HEK293 (cell line): Measurements from ENCODE around the gene MMP11.

Source experiments
- CTCF ChIA-PET: fragments of 350-600 bp; formaldehyde crosslinking; extraction: SDS; loops from one replicate; lab custom pipeline; 2021; ENCODE audit warnings: antibody characterized with exemption; lab: Yijun Ruan, JAX
- POLR2A ChIA-PET: fragments of 300-600 bp; formaldehyde crosslinking; extraction: SDS; loops from one replicate; lab custom pipeline; 2020; ENCODE audit warnings: antibody characterized with exemption, inconsistent platforms; lab: Yijun Ruan, JAX
- H3K27ac ChIP-seq: fragments of 200-500 bp; sonication (Bioruptor generic); 2 replicates; pipeline ENCODE4 v1.5.1; 2014; ENCODE audit warnings: low read depth, low read length, control low read depth, inconsistent platforms; ENCODE audit errors: extremely low read depth
- H3K36me3 ChIP-seq, 2 experiments: fragments of 200-500 bp in 1 of 2; sonication (Bioruptor generic) in 1 of 2; 1 replicate in 1 of 2; 2 replicates in 1 of 2; pipeline ENCODE4 v1.5.1; 2014 to 2017; ENCODE audit warnings: inconsistent platforms in 2 of 2, low read length in 2 of 2; ENCODE audit not compliant: control insufficient read depth in 2 of 2, insufficient read depth in 1 of 2
- H3K4me1 ChIP-seq: fragments of 200-500 bp; sonication (Bioruptor generic); 2 replicates; pipeline ENCODE4 v1.5.1; 2014; ENCODE audit warnings: mild to moderate bottlenecking, low read length, inconsistent platforms; ENCODE audit not compliant: control insufficient read depth, insufficient read depth
- H3K4me3 ChIP-seq: 2 replicates; pipeline ENCODE4 v1.5.1; 2011; ENCODE audit warnings: low read depth, mild to moderate bottlenecking, control low read depth, low read length, moderate library complexity
- H3K9me3 ChIP-seq: fragments of 200-500 bp; sonication (Bioruptor generic); 2 replicates; pipeline ENCODE4 v1.5.1; 2014; ENCODE audit warnings: low read depth, low read length, inconsistent platforms; ENCODE audit not compliant: control insufficient read depth, insufficient read depth
- FEZF1 ChIP-seq: fragments of 450-650 bp; formaldehyde crosslinking; IDR thresholded peaks from 2 replicates; pipeline ENCODE4 v1.5.1; 2016; ENCODE audit warnings: missing biosample characterization, missing genetic modification characterization
- GLI4 ChIP-seq: fragments of 450-650 bp; formaldehyde crosslinking; IDR thresholded peaks from 2 replicates; pipeline ENCODE4 v1.5.1; 2016; ENCODE audit warnings: missing biosample characterization, missing genetic modification characterization
- IKZF3 ChIP-seq: fragments of 450-650 bp; IDR thresholded peaks from 2 replicates; pipeline ENCODE4 v1.5.0; 2018; ENCODE audit warnings: missing biosample characterization, mild to moderate bottlenecking, missing genetic modification characterization, moderate library complexity
- KLF10 ChIP-seq: fragments of 450-650 bp; IDR thresholded peaks from 2 replicates; pipeline ENCODE4 v1.5.1; 2018; ENCODE audit warnings: missing biosample characterization, mild to moderate bottlenecking, missing genetic modification characterization
- KLF8 ChIP-seq: fragments of 450-650 bp; formaldehyde crosslinking; IDR thresholded peaks from 2 replicates; pipeline ENCODE4 v1.5.1; 2016; ENCODE audit warnings: missing biosample characterization, missing genetic modification characterization
- MEIS1 ChIP-seq: sonication (generic); formaldehyde crosslinking; IDR thresholded peaks from 2 replicates; pipeline ENCODE4 v1.8.1; 2022; ENCODE audit warnings: missing genetic modification reagents, mild to moderate bottlenecking, borderline replicate concordance
- OSR2 ChIP-seq: fragments of 450-650 bp; formaldehyde crosslinking; IDR thresholded peaks from 2 replicates; pipeline ENCODE4 v1.5.1; 2016; ENCODE audit warnings: missing biosample characterization, missing genetic modification characterization
- SP3 ChIP-seq: fragments of 450-650 bp; formaldehyde crosslinking; IDR thresholded peaks from 2 replicates; pipeline ENCODE4 v1.5.1; 2016; ENCODE audit warnings: missing biosample characterization, missing genetic modification characterization
- TCF7L2 ChIP-seq: IDR thresholded peaks from 2 replicates; pipeline ENCODE4 v1.6.1; 2011; ENCODE audit warnings: low read depth, mild to moderate bottlenecking, inconsistent platforms, low read length, moderate library complexity, borderline replicate concordance
- ZNF10 ChIP-seq: fragments of 450-650 bp; formaldehyde crosslinking; IDR thresholded peaks from 2 replicates; pipeline ENCODE4 v1.5.1; 2017; ENCODE audit warnings: missing biosample characterization, missing genetic modification characterization
- ZNF157 ChIP-seq: fragments of 450-650 bp; formaldehyde crosslinking; IDR thresholded peaks from 2 replicates; pipeline ENCODE4 v1.5.1; 2016; ENCODE audit warnings: missing biosample characterization, missing genetic modification characterization
- ZNF169 ChIP-seq: fragments of 450-650 bp; formaldehyde crosslinking; IDR thresholded peaks from 2 replicates; pipeline ENCODE4 v1.5.1; 2016; ENCODE audit warnings: missing biosample characterization, missing genetic modification characterization
- ZNF184 ChIP-seq: fragments of 450-650 bp; IDR thresholded peaks from 2 replicates; pipeline ENCODE4 v1.5.1; 2018; ENCODE audit warnings: missing biosample characterization, mild to moderate bottlenecking, missing genetic modification characterization
- ZNF214 ChIP-seq: fragments of 450-650 bp; formaldehyde crosslinking; IDR thresholded peaks from 2 replicates; pipeline ENCODE4 v1.5.1; 2017; ENCODE audit warnings: missing biosample characterization, mild to moderate bottlenecking, missing genetic modification characterization, borderline replicate concordance
- ZNF274 ChIP-seq, 2 experiments: fragments of 200-500 bp in 1 of 2; fragments of 450-650 bp in 1 of 2; sonication (Bioruptor generic) in 1 of 2; formaldehyde crosslinking in 1 of 2; IDR thresholded peaks; 2 replicates each; pipeline versions ENCODE4 v1.5.1 to v1.6.1; 2014 to 2016; ENCODE audit warnings: borderline replicate concordance in 1 of 2, inconsistent platforms in 1 of 2, low read length in 1 of 2, missing biosample characterization in 1 of 2, missing genetic modification characterization in 1 of 2
- ZNF302 ChIP-seq: fragments of 450-650 bp; formaldehyde crosslinking; IDR thresholded peaks from 2 replicates; pipeline ENCODE4 v1.5.1; 2016; ENCODE audit warnings: missing biosample characterization, missing genetic modification characterization, low read depth
- ZNF394 ChIP-seq: fragments of 450-650 bp; formaldehyde crosslinking; IDR thresholded peaks from 2 replicates; pipeline ENCODE4 v1.5.1; 2016; ENCODE audit warnings: missing biosample characterization, missing genetic modification characterization, mild to moderate bottlenecking, moderate library complexity, borderline replicate concordance
- ZNF514 ChIP-seq: fragments of 450-650 bp; formaldehyde crosslinking; IDR thresholded peaks from 2 replicates; pipeline ENCODE4 v1.5.1; 2016; ENCODE audit warnings: missing biosample characterization, missing genetic modification characterization
- ZNF585B ChIP-seq: fragments of 450-650 bp; formaldehyde crosslinking; IDR thresholded peaks from 2 replicates; pipeline ENCODE4 v1.5.1; 2016; ENCODE audit warnings: missing biosample characterization, missing genetic modification characterization
- ZNF610 ChIP-seq: fragments of 450-650 bp; formaldehyde crosslinking; IDR thresholded peaks from 2 replicates; pipeline ENCODE4 v1.5.1; 2016; ENCODE audit warnings: missing biosample characterization, missing genetic modification characterization, borderline replicate concordance
- ZNF660 ChIP-seq: fragments of 450-650 bp; IDR thresholded peaks from 2 replicates; pipeline ENCODE4 v1.5.1; 2018; ENCODE audit warnings: missing biosample characterization, mild to moderate bottlenecking, missing genetic modification characterization
- ZNF664 ChIP-seq: fragments of 450-650 bp; formaldehyde crosslinking; IDR thresholded peaks from 2 replicates; pipeline ENCODE4 v1.5.1; 2016; ENCODE audit warnings: missing biosample characterization, missing genetic modification characterization
- ZSCAN16 ChIP-seq: fragments of 450-650 bp; formaldehyde crosslinking; IDR thresholded peaks from 2 replicates; pipeline ENCODE4 v1.5.1; 2016; ENCODE audit warnings: missing biosample characterization, missing genetic modification characterization
- TF ChIP-seq, protein P1 (sequence below): fragments of 450-650 bp; formaldehyde crosslinking; IDR thresholded peaks from 2 replicates; pipeline ENCODE4 v1.5.1; 2016; ENCODE audit warnings: missing biosample characterization, missing genetic modification characterization
- TF ChIP-seq, protein P2 (sequence below): fragments of 450-650 bp; formaldehyde crosslinking; IDR thresholded peaks from 2 replicates; pipeline ENCODE4 v1.5.1; 2016; ENCODE audit warnings: missing biosample characterization, missing genetic modification characterization
- TF ChIP-seq, protein P3 (sequence below): fragments of 450-650 bp; formaldehyde crosslinking; conservative IDR thresholded peaks from 2 replicates; pipeline ENCODE4 v1.5.1; 2016; ENCODE audit warnings: low read depth, missing biosample characterization, missing genetic modification characterization
- TF ChIP-seq, protein P4 (sequence below): fragments of 450-650 bp; formaldehyde crosslinking; IDR thresholded peaks from 2 replicates; pipeline ENCODE4; 2016; ENCODE audit warnings: missing biosample characterization, missing genetic modification characterization

Gene MMP11

DNA sequence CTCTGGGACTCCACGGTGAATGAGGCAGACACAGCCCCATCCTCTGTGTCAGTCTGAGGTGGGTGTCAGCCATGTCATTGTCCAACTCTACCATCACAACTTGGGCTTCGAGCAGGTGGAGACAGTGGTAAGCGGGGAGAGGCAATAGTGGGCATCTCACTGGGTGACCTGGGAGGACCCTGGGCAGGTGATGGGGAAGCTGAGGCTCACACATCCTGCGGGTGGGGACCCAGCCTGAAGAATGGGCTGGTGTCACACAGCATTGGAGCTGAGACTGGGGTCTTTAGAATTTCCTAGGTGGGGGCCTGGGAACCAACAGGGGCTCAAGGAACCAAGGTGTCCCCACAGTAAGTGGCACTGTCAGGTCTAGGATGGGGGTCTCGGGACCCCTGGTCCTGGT is 7.1 kb downstream of the MMP11 start (continued):
- TF ChIP-seq ZNF585B (tag by site-specific recombination) (no peak), ZNF514 (no peak)

DNA sequence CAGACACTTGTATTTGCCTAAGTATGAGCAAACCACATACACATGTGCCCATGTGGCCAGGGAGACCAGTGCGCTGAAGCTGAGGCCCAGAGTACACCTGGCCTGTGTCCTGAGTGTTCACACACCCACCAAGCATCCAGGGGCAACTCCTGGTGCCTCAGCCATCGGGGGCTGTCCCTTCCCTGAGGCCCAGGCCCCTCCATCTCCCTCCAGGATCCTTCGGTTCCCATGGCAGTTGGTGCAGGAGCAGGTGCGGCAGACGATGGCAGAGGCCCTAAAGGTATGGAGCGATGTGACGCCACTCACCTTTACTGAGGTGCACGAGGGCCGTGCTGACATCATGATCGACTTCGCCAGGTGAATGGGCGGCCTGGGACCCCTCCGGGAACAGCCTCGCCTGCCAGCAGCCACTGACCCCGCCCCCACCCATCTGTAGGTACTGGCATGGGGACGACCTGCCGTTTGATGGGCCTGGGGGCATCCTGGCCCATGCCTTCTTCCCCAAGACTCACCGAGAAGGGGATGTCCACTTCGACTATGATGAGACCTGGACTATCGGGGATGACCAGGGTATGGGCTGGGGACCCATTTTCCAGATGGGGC is 7.6 kb downstream of the MMP11 start:
- ChIA-PET POLR2A (no interaction called here), CTCF (interaction anchor here (0.5 to 1.6 kb wide), 3 partner anchors 9 to 126 kb away, joined by 3 to 4 read pairs (median 4); no protein-coding TSS in a partner anchor)

DNA sequence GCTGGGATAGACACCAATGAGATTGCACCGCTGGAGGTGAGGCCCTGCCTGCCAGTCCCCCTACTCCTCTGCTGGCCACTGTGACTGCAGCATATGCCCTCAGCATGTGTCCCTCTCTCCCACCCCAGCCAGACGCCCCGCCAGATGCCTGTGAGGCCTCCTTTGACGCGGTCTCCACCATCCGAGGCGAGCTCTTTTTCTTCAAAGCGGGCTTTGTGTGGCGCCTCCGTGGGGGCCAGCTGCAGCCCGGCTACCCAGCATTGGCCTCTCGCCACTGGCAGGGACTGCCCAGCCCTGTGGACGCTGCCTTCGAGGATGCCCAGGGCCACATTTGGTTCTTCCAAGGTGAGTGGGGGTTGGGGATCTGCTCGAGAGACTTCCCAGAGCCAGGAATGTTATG is 8.4 kb downstream of the MMP11 start:
- ChIA-PET CTCF (interaction anchor here (1.6 kb wide), 1 partner anchor 8 kb away, joined by 4 read pairs; no protein-coding TSS in a partner anchor), POLR2A (interaction anchor here (0.7 kb wide), 1 partner anchor 114 kb away, joined by 3 read pairs; the partner anchor contains the start of gene MIF)
- Histone ChIP-seq H3K4me1 (no peaks in the 10 kb centered on the region; the same call in 1 of the 2 replicates), H3K27ac (no peak overlapping the region), H3K9me3 (no peaks in the 10 kb centered on the region), H3K36me3 (no peaks in the 10 kb centered on the region), H3K4me3 (no peak overlapping the region)
- TF ChIP-seq IKZF3 (tag by site-specific recombination), result no peak
- TF ChIP-seq, protein P1, sequence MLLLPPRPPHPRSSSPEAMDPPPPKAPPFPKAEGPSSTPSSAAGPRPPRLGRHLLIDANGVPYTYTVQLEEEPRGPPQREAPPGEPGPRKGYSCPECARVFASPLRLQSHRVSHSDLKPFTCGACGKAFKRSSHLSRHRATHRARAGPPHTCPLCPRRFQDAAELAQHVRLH, result no peak
- TF ChIP-seq, protein P2, sequence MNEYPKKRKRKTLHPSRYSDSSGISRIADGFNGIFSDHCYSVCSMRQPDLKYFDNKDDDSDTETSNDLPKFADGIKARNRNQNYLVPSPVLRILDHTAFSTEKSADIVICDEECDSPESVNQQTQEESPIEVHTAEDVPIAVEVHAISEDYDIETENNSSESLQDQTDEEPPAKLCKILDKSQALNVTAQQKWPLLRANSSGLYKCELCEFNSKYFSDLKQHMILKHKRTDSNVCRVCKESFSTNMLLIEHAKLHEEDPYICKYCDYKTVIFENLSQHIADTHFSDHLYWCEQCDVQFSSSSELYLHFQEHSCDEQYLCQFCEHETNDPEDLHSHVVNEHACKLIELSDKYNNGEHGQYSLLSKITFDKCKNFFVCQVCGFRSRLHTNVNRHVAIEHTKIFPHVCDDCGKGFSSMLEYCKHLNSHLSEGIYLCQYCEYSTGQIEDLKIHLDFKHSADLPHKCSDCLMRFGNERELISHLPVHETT (tag by site-specific recombination), result no peak
- TF ChIP-seq GLI4 (tag by site-specific recombination), result no peak
- TF ChIP-seq SP3 (tag by site-specific recombination), result no peak
- TF ChIP-seq FEZF1 (tag by site-specific recombination), result no peak
- no peak for TF ChIP-seq ZNF169 (tag by site-specific recombination)
- no peak for TF ChIP-seq ZNF214
- no peak for TF ChIP-seq ZNF302 (tag by site-specific recombination)
- no peak for TF ChIP-seq ZNF514
- TF ChIP-seq ZNF660 (tag by site-specific recombination), result no peak
- TF ChIP-seq KLF10 (tag by site-specific recombination), result no peak
- TF ChIP-seq ZNF274 (IDR thresholded peaks at IDR 0.05; ENCODE audit: low read length), result no peak
- no peak for TF ChIP-seq ZNF274 (tag by site-specific recombination; IDR thresholded peaks at IDR 0.05; ENCODE audit: borderline replicate concordance)
- TF ChIP-seq OSR2 (tag by site-specific recombination), result no peak
- no peak for TF ChIP-seq ZNF10 (tag by site-specific recombination)
- TF ChIP-seq ZNF184 (tag by site-specific recombination), result no peak
- no peak for TF ChIP-seq ZNF394 (tag by site-specific recombination)

More for the DNA sequence above, 7.6 kb downstream of the MMP11 start:
- Histone ChIP-seq H3K4me3 (no peak overlapping the region), H3K4me1 (no peaks in the 10 kb centered on the region; the same call in 1 of the 2 replicates), H3K9me3 (no peaks in the 10 kb centered on the region), H3K27ac (no peak overlapping the region), H3K36me3 (no peaks in the 10 kb centered on the region)
- no peak for TF ChIP-seq ZNF664
- TF ChIP-seq, protein P3, sequence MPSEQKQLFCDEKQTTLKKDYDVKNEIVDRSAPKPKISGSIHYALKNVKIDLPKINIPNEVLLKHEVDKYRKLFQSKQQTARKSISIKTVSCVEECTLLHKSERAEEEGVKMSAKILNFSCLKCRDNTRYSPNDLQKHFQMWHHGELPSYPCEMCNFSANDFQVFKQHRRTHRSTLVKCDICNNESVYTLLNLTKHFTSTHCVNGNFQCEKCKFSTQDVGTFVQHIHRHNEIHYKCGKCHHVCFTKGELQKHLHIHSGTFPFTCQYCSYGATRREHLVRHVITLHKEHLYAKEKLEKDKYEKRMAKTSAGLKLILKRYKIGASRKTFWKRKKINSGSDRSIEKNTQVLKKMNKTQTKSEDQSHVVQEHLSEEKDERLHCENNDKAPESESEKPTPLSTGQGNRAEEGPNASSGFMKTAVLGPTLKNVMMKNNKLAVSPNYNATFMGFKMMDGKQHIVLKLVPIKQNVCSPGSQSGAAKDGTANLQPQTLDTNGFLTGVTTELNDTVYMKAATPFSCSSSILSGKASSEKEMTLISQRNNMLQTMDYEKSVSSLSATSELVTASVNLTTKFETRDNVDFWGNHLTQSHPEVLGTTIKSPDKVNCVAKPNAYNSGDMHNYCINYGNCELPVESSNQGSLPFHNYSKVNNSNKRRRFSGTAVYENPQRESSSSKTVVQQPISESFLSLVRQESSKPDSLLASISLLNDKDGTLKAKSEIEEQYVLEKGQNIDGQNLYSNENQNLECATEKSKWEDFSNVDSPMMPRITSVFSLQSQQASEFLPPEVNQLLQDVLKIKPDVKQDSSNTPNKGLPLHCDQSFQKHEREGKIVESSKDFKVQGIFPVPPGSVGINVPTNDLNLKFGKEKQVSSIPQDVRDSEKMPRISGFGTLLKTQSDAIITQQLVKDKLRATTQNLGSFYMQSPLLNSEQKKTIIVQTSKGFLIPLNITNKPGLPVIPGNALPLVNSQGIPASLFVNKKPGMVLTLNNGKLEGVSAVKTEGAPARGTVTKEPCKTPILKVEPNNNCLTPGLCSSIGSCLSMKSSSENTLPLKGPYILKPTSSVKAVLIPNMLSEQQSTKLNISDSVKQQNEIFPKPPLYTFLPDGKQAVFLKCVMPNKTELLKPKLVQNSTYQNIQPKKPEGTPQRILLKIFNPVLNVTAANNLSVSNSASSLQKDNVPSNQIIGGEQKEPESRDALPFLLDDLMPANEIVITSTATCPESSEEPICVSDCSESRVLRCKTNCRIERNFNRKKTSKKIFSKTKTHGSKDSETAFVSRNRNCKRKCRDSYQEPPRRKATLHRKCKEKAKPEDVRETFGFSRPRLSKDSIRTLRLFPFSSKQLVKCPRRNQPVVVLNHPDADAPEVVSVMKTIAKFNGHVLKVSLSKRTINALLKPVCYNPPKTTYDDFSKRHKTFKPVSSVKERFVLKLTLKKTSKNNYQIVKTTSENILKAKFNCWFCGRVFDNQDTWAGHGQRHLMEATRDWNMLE (tag by site-specific recombination), result no peak
- no peak for TF ChIP-seq ZSCAN16
- no peak for TF ChIP-seq ZNF660 (tag by site-specific recombination)
- no peak for TF ChIP-seq ZNF157 (tag by site-specific recombination)
- no peak for TF ChIP-seq TCF7L2
- TF ChIP-seq MEIS1 (CRISPR knock-in tag), result no peak
- TF ChIP-seq ZNF610 (tag by site-specific recombination), result no peak
- no peak for TF ChIP-seq KLF8 (tag by site-specific recombination)
- TF ChIP-seq, protein P4, sequence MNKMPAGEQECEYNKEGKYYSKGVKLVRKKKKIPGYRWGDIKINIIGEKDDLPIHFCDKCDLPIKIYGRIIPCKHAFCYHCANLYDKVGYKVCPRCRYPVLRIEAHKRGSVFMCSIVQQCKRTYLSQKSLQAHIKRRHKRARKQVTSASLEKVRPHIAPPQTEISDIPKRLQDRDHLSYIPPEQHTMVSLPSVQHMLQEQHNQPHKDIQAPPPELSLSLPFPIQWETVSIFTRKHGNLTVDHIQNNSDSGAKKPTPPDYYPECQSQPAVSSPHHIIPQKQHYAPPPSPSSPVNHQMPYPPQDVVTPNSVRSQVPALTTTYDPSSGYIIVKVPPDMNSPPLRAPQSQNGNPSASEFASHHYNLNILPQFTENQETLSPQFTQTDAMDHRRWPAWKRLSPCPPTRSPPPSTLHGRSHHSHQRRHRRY (tag by site-specific recombination), result no peak
